Fibroblast of lung (primary cell): ENCODE data around the gene KBTBD13.

ENCODE experiments used
- EZH2 ChIP-seq: IDR thresholded peaks from 2 replicates; pipeline ENCODE4 v1.5.1; 2012; ENCODE audit warnings: low read length, control low read depth, mild to moderate bottlenecking; ENCODE audit errors: missing control alignments
- TF ChIP-seq, protein P1 (sequence below), 2 donors: IDR thresholded peaks in 1 of 2; conservative IDR thresholded peaks in 1 of 2; 1 replicate in 1 of 2; 2 replicates in 1 of 2; pipeline ENCODE4 v1.5.1; 2011 to 2012; ENCODE audit warnings: low read length in 2 of 2, control low read depth in 1 of 2, inconsistent platforms in 1 of 2, low read depth in 1 of 2, mild to moderate bottlenecking in 1 of 2

DNA sequence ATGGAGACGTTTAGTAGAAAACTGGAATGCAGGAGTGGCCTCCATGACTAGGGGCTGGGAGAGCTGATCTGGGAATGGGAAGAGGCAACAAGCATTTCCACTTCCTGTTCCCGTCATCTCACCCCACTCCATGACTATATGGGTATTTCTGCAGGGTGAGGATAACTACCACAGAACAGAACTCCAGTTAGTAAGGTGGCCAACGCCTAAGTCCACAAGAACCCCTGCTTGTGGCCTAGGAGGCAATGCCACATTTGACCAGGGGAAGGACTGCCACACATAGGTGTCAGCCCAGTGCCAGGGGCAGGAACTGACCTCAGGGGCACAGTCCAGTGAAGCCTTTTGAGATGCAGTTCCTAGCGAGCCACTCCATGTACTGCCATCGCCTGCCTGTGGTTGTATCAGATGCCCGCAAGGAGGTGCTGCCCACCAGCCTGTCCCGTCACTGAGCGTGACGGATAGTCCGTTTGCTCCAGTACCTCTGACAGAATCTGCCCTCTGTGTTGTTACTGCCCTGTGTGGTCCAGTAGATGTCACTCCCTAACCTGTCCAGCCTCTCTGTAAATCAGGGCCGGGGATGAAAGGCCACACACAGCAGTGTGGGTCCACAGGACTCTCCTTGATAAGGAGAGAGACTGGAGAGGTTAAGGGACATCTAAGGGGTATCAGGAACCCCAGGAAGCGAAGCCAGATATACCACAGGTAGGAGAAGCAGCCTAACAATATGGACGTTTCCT lies 43.6 kb upstream of the KBTBD13 start:
- TF ChIP-seq, protein P1, sequence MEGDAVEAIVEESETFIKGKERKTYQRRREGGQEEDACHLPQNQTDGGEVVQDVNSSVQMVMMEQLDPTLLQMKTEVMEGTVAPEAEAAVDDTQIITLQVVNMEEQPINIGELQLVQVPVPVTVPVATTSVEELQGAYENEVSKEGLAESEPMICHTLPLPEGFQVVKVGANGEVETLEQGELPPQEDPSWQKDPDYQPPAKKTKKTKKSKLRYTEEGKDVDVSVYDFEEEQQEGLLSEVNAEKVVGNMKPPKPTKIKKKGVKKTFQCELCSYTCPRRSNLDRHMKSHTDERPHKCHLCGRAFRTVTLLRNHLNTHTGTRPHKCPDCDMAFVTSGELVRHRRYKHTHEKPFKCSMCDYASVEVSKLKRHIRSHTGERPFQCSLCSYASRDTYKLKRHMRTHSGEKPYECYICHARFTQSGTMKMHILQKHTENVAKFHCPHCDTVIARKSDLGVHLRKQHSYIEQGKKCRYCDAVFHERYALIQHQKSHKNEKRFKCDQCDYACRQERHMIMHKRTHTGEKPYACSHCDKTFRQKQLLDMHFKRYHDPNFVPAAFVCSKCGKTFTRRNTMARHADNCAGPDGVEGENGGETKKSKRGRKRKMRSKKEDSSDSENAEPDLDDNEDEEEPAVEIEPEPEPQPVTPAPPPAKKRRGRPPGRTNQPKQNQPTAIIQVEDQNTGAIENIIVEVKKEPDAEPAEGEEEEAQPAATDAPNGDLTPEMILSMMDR (conservative IDR thresholded peaks at IDR 0.05 in 1 of 2, IDR thresholded peaks at IDR 0.05 in 1 of 2; ENCODE audit: low read depth in 1 of 2, low read length in 2 of 2), result peak; percentile 60 to 77
- TF ChIP-seq EZH2, result no peak
